Activated CD4-positive, CD25-positive, alpha-beta regulatory T cell treated with anti-CD3 and anti-CD28 coated beads, Interleukin-2, amount 50 U/mL, for 16 hours (primary cell): ENCODE data around the gene TMEM181.

Experiments
- DNase-seq: peaks from one replicate; pipeline ENCODE4 v3.0.0-alpha.2; 2020; ENCODE audit warnings: low read depth, low spot score

Gene TMEM181

GRCh38 chr6:158561938-158562337 lies 2.0 kb downstream of the TMEM181 start:
- DNase-seq: no peak

GRCh38 chr6:158564243-158565121 lies 4.6 kb downstream of the TMEM181 start:
- no peak for DNase-seq

DNA sequence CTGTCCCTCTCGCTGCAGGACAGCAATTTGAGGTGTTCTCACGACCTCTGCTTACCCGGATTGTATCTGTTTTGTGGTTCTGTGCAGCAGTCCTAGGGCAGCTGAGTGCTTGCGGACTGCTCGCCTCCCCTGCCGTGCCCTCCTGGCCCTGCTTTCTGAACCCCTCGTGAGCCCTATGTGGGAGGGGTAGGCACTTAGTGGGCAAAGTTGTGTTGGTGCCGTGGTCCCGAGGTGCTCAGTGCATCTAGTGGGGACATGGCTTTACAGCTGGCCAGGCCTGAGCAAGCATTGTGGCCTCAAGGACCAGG lies 5.2 kb downstream of the TMEM181 start:
- DNase-seq: no peak

- no peak for DNase-seq
These were observed 5.7 kb downstream of the TMEM181 start for GRCh38 chr6:158565482-158566040.

DNA sequence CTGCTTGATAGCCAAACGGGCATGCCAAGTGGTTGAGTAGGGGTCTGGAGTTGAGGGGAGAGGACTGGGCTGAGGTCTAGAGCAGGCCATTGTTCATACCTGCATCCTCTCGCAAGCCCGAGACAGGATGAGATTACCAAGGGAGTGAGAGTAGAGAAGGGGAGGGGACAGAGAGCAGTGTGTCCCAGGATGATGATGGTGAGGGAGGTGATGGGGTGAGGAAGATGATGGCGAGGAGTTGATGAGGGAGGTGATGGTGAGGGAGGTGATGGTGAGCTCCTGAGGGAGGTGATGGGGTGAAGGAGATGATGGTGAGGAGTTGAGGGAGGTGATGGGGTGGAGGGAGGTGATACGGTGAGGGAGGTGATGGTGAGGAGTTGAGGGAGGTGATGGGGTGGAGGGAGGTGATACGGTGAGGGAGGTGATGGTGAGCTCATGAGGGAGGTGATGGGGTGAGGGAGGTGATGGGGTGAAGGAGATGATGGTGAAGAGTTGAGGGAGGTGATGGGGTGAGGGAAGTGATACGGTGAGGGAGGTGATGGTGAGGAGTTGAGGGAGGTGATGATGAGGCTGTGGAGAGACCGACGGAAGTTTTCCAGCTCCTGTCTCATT lies 6.4 kb downstream of the TMEM181 start:
- DNase-seq: no peak

DNA sequence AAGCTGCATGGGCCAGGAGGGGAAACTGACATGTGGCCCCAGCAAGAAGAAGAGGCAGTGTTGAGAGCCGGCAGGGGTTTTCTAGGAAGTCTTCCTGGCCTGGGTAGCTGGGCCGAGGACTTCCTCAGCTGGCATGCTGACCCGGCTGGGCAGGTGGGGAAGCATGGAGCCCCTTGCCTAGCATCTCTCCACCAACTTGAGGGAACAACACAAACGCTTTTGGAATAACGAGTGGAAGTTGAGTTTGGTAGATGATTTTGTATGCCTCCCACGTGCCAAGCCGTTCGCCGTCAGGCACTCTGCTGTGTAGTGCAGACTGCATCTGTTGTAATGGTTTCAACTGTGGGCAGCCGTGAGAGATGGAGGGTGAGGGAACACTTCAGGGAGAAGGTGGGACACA lies 7.3 kb downstream of the TMEM181 start:
- no peak for DNase-seq

DNA sequence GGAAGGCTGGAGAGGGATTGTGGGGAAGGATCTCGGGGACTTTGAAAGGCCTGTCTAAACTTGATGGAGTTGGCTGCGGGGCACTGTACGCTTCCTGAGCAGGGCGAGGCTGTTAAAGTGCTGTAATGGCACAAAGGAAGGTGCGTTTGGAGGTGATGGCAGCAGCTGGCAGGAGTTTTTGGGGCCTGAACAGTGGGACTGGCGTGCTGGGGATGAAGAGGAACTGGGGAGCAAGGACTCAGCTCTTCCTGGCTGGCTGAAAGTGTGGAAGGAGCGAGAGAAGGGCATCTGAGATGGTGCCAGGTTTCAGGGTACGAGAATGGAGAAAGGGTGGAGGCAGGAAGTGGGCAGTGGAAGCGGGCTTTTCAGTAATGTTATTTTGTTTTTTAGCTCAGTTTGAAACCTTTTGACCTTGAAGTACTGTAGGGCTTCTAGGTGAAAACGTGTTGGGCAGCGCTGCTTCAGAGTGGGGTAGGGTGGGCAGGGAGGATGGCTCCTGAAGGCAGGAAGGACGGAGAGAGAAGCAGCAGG lies 8.0 kb downstream of the TMEM181 start:
- no peak for DNase-seq

GRCh38 chr6:158568549-158568948 lies 8.7 kb downstream of the TMEM181 start:
- DNase-seq: no peak

GRCh38 chr6:158569036-158569435 lies 9.1 kb downstream of the TMEM181 start:
- DNase-seq: no peak

GRCh38 chr6:158570681-158570962 lies 10.7 kb downstream of the TMEM181 start:
- no peak for DNase-seq

GRCh38 chr6:158571826-158572652 lies 12.1 kb downstream of the TMEM181 start:
- no peak for DNase-seq

GRCh38 chr6:158572653-158573541 lies 13.0 kb downstream of the TMEM181 start:
- DNase-seq: no peak

DNA sequence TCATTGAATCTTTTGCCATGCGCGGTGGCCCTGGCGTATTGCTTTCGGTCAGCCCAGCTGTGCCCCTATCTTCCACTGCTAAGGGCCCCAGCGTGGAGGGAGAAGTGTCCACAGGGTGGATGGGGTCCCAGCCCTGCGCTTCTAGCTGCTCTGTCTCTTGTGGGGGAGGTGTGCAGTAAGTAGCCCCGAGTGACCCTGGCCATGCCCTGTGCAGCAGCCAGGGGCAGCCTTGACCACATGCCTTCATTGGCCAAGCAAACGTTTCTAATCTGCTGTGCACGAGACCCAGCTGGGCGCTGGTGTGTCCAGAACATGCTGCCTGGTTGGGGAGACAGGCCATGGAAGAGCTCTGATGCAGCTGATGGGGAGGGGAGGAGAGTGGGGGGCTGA lies 13.6 kb downstream of the TMEM181 start:
- DNase-seq: no peak

DNA sequence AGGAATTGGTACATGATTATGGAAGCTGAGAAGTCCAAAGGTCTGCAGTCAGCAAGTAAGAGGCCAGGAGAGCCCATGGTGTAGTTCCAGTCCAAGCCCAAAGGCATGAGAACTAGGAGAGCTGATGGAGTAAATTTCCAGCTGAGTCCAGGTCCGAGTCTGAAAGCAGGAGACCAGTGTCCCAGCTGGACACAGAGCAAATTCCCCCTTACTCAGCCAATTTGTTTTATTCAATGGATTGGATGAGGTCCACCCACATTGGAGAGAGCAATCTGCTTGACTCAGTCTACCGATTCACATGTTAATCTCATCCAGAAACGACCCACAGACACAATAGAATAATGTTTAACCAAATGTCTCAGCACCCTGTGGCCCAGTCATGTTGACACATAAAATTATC lies 14.9 kb downstream of the TMEM181 start:
- DNase-seq: no peak

GRCh38 chr6:158575550-158575949 lies 15.7 kb downstream of the TMEM181 start:
- no peak for DNase-seq

DNA sequence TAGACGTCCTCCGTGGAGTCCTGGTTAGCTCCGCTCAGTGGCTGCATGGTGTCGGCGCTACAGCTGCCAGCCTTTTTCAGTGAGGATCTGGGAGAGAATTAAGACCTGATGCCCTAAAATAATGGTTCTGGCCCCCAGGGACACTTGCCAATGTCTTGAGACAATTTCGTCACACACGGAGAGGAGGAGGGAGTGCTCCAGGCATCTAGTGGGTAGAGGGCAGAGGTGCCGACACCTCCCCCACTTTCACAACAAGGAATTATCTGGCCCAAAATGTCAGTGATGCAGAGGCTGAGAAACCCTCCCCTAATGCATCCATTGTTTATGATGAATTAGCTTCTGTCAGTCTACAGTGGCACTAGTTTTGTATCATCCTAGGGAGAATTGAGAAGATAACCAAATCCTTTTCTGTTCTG lies 24.4 kb downstream of the TMEM181 start:
- no peak for DNase-seq

DNA sequence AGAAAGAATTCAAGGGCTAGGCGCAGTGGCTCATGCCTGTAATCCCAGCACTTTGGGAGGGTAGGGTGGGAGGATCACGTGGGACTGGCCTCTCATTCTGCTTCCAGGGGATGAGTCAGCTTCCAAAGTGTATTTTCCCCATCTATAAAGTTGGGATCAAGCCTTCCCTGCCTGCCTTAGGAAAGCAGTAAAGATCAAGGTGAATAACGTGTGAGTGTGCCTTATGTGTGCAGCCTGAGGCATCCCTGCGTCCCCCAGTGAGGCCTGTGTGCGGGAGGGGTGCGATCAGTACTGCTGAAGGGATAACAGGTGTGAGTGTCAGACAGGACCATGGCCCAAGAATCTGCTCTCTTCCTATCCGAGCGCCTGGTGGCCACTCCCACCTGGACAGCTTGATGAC lies 26.8 kb downstream of the TMEM181 start:
- no peak for DNase-seq

DNA sequence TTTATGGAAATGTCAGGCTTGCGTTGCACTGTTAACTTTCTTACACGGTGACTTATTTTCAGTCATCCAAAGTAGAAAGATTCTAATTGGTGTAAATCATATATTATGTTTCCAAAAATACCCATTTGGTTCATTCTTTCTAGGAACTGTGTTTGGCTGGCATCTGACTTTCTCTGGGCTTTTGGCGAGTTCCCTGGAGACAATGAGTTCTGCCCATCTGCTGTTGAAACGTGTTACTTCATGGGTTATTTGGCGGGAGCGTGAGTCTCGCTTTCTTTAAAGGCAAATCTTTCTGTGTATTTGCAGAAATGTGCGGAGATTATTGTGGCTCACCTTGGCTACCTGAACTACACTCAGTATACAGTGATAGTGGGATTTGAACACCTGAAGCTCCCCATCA lies 29.5 kb downstream of the TMEM181 start:
- no peak for DNase-seq

DNA sequence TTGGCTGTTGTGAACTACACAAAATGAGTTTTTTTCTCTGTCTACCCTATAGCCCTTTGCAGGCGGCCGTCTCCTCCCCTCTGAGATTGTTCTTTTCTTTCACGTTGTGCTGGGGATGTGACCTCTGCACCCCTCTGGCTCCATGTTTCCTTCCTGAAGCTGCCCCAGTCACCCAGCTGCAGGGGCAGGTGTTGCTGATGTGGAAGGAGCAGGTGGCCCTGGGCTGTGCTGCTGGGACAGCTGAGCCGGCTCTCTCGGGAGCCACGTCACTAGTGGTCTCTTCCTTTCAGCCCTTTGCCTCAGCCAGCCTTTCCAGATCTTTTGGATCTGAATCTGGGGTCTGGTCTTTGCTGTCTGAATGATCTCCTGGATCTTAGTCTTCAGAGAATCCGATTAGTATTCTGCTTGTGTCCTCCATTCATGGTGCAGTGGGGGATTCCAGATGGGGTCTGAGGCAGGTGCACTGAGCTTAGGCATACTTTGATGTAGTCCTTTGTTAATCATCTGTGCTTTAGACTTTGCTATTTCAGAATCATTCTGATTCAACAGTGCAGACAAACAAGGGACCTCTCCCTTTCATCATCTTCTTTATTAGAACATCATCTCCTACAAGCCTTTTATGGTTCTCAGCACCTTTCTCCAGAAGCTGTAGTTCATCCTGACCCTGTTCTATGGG lies 31.4 kb downstream of the TMEM181 start:
- DNase-seq: no peak

DNA sequence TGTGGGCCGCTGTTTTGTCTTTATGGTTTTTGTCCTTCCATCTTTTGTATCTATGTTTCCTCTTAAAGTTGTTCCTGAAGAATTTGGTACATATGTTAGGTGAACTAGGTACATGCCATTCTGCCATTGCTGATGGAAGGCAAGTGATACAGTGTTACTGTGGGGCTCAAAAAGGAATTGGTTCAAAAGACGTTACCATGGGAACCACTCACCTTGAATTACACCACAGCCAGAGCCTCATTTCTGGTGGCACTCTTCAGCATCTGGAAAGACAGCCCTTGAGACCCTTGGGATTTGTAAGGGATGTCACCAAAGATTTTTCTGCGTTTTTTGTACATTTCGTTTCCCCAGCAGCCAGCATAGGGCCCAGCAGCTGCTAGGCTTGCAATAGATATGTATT lies 31.9 kb downstream of the TMEM181 start:
- DNase-seq: no peak

DNA sequence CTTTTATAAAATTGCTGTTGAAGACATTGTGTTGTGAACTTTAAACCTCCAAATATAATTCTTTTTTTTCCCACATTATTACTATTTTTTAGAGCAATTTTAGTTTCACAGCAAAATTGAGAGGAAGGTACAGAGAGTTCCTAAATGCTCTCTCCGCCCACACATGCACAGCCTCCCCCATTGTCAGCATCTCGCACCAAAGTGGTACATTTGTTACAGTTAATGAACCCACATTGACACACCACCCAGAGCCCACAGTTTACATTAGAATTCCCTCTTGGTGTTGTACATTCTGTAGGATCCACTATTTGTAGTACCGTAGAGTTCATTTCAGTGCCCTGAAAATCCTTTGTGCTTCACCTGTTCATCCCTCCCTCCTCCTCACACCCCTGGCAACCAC lies 33.8 kb downstream of the TMEM181 start:
- no peak for DNase-seq
